Measurements from ENCODE around the gene LY6G5B. TPM values are rescaled to one million over a fixed set of nuclear protein-coding genes. Genes with fewer than 3 reads are reported as not detected.

LY6G5B gene
- total RNA-seq, 1 donor: 5.2 TPM

Small RNA genes lying within 50 kb of the gene (small RNA-seq; reads per million reads assigned to genes)
- gene LY6G6D (ENCODE audit: low replicate concordance): not detected
- gene MIR4646 (ENCODE audit: low replicate concordance): not detected
- not detected for gene MIR6832 (ENCODE audit: low replicate concordance)
- not detected for gene RF00019 (ENCODE audit: low replicate concordance)
- 127 reads per million, percentile 99 among the genes with 10 or more reads in this experiment for gene SNORA38 (ENCODE audit: low replicate concordance)

Other genes with a start within 250 kb of the LY6G5B start
- 22.5 and 49.2 TPM in 2 replicates for gene MICB, start 171.8 kb upstream of the LY6G5B start, total RNA-seq
- gene MCCD1, start 141.0 kb upstream of the LY6G5B start, total RNA-seq: not detected in 2 replicates
- 317 and 546 TPM in 2 replicates for gene DDX39B, start 128.0 kb upstream of the LY6G5B start, total RNA-seq
- 0.43 and 1.5 TPM in 2 replicates for gene ATP6V1G2, start 123.4 kb upstream of the LY6G5B start, total RNA-seq
- 19.9 and 35.5 TPM in 2 replicates for gene NFKBIL1, start 122.4 kb upstream of the LY6G5B start, total RNA-seq
- gene LTA, start 97.7 kb upstream of the LY6G5B start, total RNA-seq: not detected in 2 replicates
- gene TNF, start 94.4 kb upstream of the LY6G5B start, total RNA-seq: under 0.01 and 0.29 TPM in 2 replicates
- not detected in 2 replicates for gene LTB, start 87.6 kb upstream of the LY6G5B start, total RNA-seq
- gene LST1, start 83.7 kb upstream of the LY6G5B start, total RNA-seq: not detected in 2 replicates
- gene NCR3, start 77.0 kb upstream of the LY6G5B start, total RNA-seq: not detected in 2 replicates
- gene AIF1, start 54.7 kb upstream of the LY6G5B start, total RNA-seq: not detected in 2 replicates
- 55.1 and 105 TPM in 2 replicates for gene PRRC2A, start 49.3 kb upstream of the LY6G5B start, total RNA-seq
- gene BAG6, start 17.3 kb upstream of the LY6G5B start, total RNA-seq: 185 and 217 TPM in 2 replicates
- gene APOM, start 14.1 kb upstream of the LY6G5B start, total RNA-seq: 0.72 and 3.3 TPM in 2 replicates
- gene C6orf47, start 9.2 kb upstream of the LY6G5B start, total RNA-seq: 17.1 and 25.5 TPM in 2 replicates
- gene GPANK1, start 5.0 kb upstream of the LY6G5B start, total RNA-seq: 20.0 and 22.8 TPM in 2 replicates
- 198 and 356 TPM in 2 replicates for gene CSNK2B, start 3.9 kb upstream of the LY6G5B start, total RNA-seq
- gene LY6G5C, start 11.1 kb downstream of the LY6G5B start, total RNA-seq: 0.66 and 2.7 TPM in 2 replicates
- 48.6 and 51.0 TPM in 2 replicates for gene ABHD16A, start 33.3 kb downstream of the LY6G5B start, total RNA-seq
- not detected in 2 replicates for gene LY6G6F, start 36.9 kb downstream of the LY6G5B start, total RNA-seq
- gene LY6G6D, start 45.4 kb downstream of the LY6G5B start, total RNA-seq: not detected in 2 replicates
- gene LY6G6C, start 51.8 kb downstream of the LY6G5B start, total RNA-seq: not detected in 2 replicates
- gene MPIG6B, start 53.4 kb downstream of the LY6G5B start, total RNA-seq: not detected in 2 replicates
- 36.5 and 45.7 TPM in 2 replicates for gene DDAH2, start 59.3 kb downstream of the LY6G5B start, total RNA-seq
- 585 and 1,126 TPM in 2 replicates for gene CLIC1, start 66.6 kb downstream of the LY6G5B start, total RNA-seq
- 7.0 and 26.8 TPM in 2 replicates for gene MSH5, start 70.0 kb downstream of the LY6G5B start, total RNA-seq
- 0.44 and 1.1 TPM in 2 replicates for gene SAPCD1, start 92.7 kb downstream of the LY6G5B start, total RNA-seq
- gene VWA7, start 107.4 kb downstream of the LY6G5B start, total RNA-seq: 0.14 and 0.44 TPM in 2 replicates
- 51.6 and 105 TPM in 2 replicates for gene VARS1, start 125.8 kb downstream of the LY6G5B start, total RNA-seq
- gene LSM2, start 137.0 kb downstream of the LY6G5B start, total RNA-seq: 19.9 and 54.0 TPM in 2 replicates
- 0.72 and 0.88 TPM in 2 replicates for gene HSPA1L, start 145.3 kb downstream of the LY6G5B start, total RNA-seq
- gene HSPA1A, start 145.6 kb downstream of the LY6G5B start, total RNA-seq: 81.4 and 101 TPM in 2 replicates
- gene HSPA1B, start 157.8 kb downstream of the LY6G5B start, total RNA-seq: 78.3 and 86.0 TPM in 2 replicates
- 84.3 and 201 TPM in 2 replicates for gene NEU1, start 192.8 kb downstream of the LY6G5B start, total RNA-seq
- under 0.01 TPM in 1 of 2 replicates, not detected in the other for gene SLC44A4, start 209.0 kb downstream of the LY6G5B start, total RNA-seq
- gene EHMT2, start 227.7 kb downstream of the LY6G5B start, total RNA-seq: 35.0 and 51.1 TPM in 2 replicates
- gene ZBTB12, start 232.1 kb downstream of the LY6G5B start, total RNA-seq: 1.4 and 2.8 TPM in 2 replicates